ENCODE results near the gene TNFRSF1B.

TNFRSF1B gene

DNA sequence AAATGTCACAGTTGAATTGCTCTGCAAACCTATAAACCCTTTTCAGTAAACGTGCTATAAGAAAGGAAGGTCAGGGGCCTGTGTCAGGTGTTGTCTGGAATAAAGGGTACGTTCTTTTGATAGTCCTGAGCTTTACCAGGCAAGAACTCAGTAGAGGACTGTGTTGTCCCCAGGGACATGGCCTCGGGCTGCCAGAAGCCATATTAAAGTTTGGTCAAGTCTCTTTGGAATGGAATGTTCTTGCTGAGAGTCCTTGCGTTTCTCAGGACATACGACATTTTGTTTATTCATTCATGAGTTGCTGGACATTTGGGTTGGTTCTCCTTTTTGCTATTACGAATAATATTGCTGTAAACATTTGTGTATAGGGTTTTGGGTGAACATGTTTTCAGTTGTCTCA lies 79.8 kb downstream of the TNFRSF1B start:
- no peak overlapping the region for H3K4me3 ChIP-seq (ENCODE audit: low read depth, low read length)
- TF ChIP-seq CTCF (IDR thresholded peaks at IDR 0.05; ENCODE audit: low read depth, low read length) = no peak

DNA sequence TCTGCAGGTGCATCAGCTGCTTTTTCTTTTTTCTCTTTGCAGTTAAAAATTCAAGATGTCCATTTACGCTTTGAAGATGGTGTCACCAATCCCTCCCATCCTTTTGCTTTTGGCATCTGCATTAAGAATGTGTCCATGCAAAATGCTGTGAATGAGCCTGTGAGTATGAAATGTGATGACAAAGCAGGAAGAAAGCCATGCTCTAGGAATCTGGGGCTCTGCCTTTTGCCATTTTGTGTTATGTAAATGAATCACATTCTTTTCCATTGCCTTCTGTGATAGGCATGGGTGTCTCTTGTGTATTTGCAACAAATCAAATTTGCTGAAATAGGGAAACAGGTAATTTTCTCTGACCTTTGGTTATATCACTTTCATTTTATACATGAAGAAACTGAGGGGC lies 82.4 kb downstream of the TNFRSF1B start:
- no peak overlapping the region for H3K4me3 ChIP-seq (ENCODE audit: low read depth, low read length)
- no peak for TF ChIP-seq CTCF (IDR thresholded peaks at IDR 0.05; ENCODE audit: low read depth, low read length)

DNA sequence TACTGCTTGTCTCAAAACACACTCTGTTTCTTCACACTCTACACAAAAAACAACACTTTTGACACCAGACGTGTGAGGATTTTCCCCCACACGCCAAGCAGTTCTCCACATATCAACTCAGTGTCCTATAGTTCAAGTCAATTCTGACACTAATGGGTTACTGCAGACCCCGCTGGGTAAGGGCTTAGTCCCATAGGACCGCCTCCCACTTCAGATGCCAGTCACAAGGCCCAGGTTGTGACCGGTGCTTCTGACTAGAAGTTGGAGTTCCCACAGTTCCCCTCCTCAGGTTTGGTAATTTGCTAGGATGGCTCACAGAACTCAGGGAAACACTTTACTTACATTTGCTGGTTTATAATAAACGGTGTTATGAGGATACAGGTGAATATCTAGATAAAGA lies 83.0 kb downstream of the TNFRSF1B start:
- TF ChIP-seq CTCF (IDR thresholded peaks at IDR 0.05; ENCODE audit: low read depth, low read length) = no peak

DNA sequence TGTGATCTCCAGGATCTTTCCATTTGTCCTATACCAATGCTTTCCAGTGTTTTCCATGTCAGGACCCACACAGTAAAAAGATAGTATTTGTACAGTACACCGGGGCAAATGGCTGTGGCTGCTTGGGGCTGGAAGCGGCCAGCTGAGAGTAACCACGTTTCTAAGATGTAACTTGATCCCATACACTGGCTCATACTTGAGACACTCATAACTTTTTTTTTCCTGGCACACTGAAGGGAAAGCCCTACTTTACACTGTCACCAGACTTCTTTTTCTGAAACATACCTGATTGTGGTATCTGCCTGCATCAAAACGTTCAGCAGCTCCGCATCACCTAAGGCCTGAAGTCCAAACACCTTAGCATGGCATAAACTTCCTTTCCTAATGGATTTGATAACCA lies 84.7 kb downstream of the TNFRSF1B start:
- TF ChIP-seq CTCF (IDR thresholded peaks at IDR 0.05; ENCODE audit: low read depth, low read length) = no peak
- H3K4me3 ChIP-seq (ENCODE audit: low read depth, low read length) = no peak overlapping the region

More for the DNA sequence above, 83.0 kb downstream of the TNFRSF1B start:
- H3K4me3 ChIP-seq (ENCODE audit: low read depth, low read length) = no peak overlapping the region

GRCh38 chr1:12255913-12256312 lies 89.1 kb downstream of the TNFRSF1B start:
- H3K4me3 ChIP-seq (ENCODE audit: low read depth, low read length) = no peak overlapping the region
- TF ChIP-seq CTCF (IDR thresholded peaks at IDR 0.05; ENCODE audit: low read depth, low read length) = no peak

DNA sequence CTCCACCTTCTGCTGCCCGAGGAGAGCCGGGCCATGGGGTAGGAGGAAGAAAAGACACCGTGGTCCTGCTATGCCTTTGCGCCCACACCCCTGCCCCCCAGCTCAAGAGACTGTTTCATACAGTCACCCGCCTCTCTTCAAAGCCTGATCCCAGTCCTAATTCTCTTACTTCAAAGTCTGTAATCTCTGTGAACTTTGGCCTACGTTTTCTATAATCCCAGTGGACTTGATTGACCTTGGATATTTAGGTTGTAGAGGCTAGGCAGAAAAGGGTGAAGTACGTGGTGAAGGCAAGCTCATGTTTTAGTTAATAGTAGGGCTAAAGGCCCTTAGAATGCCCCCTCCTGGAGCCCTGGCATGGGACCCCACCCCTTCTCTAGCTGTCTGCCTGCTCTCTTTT lies 91.5 kb downstream of the TNFRSF1B start:
- no peak overlapping the region for H3K4me3 ChIP-seq (ENCODE audit: low read depth, low read length)
- no peak for TF ChIP-seq CTCF (IDR thresholded peaks at IDR 0.05; ENCODE audit: low read depth, low read length)
